Effector CD4-positive, alpha-beta T cell (primary cell): ENCODE data around the gene ANKS1B.
"Not testable (repeated sequence)": the region's sequence is repeated elsewhere in the genome, so short reads cannot be mapped to it uniquely, and the experiment has no call there.

Experiments used
- DNase-seq: peaks from one replicate; pipeline ENCODE4 v3.0.0-alpha.2; 2020

ANKS1B gene

GRCh38 chr12:99752740-99753139 is 232.0 kb downstream of the ANKS1B start:
- DNase-seq, result no peak

DNA sequence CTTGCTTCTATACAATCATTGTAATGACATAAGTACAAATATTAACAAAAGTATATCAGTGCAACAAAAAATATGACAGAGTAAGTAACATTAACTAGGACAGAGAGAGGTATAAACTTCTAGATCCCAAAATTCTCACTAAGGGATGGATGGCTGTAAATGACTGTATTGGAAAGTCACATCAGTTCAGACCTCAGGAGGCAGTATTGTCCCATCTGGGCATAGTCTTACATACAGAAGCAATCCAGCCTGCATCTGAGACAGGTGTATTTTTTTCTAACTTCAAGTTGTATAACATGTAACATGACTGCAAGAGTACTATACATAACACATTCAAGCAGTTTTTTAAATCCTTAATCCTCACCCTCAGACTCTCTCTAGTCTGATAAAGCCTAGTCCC is 238.2 kb downstream of the ANKS1B start:
- DNase-seq, result no peak

DNA sequence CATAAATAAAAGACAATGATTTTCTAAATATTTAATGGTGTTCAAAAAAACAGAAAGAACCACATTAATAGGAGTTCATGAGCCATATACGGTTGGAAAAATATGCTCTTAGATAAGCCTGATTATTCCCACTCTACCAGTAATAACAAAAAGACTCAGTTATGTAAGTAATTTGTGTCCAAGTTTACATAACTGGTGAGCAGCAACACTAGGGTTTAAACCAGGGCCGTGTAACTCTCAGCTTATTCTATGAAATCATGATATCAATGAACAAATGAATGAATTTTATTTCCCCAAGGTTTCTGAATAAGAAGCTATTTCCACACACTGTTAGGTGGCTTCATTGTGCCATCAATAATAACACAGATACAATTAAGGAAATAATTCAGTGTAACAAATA is 238.8 kb downstream of the ANKS1B start:
- no peak for DNase-seq

DNA sequence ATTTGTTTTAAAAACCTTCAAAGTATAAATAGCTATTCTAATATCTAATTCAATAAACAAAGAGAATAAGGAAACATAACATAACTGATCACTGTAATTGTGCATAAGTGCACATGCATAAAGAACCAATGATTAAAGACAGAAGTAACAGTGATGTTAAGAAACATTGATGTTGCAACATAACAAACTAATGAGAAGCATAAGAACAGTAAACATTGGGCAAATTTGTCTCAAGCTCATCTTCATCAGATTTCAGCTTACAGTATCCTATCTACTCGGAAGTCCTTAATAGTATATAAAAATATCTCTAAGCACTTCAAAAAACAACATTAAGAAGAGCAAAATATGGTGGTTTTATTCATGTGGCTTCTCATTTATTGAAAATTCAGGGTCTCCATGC is 239.6 kb downstream of the ANKS1B start:
- no peak for DNase-seq

- DNase-seq, result no peak
Measured at GRCh38 chr12:99736760-99737269, 247.9 kb downstream of the ANKS1B start.

DNA sequence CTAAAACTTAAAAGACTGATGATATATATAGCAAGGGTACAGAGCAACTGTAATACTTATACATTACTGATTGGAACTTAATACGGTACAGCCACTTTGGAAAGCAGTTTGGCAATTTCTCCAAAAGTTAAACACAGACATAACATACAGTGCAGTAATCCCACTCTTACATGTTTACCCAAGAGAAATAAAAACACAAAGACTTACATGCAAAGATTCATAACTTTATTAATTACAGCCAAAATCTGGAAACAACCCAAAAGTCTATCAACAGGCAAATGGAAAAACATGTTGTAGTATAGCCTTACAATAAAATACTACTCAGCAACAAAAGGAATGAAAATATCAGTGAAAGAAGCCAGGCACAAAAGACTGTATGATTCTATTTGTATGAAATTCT is 252.6 kb downstream of the ANKS1B start:
- DNase-seq, result no peak

- no peak for DNase-seq
Measured at GRCh38 chr12:99722690-99723486, 261.8 kb downstream of the ANKS1B start.

DNA sequence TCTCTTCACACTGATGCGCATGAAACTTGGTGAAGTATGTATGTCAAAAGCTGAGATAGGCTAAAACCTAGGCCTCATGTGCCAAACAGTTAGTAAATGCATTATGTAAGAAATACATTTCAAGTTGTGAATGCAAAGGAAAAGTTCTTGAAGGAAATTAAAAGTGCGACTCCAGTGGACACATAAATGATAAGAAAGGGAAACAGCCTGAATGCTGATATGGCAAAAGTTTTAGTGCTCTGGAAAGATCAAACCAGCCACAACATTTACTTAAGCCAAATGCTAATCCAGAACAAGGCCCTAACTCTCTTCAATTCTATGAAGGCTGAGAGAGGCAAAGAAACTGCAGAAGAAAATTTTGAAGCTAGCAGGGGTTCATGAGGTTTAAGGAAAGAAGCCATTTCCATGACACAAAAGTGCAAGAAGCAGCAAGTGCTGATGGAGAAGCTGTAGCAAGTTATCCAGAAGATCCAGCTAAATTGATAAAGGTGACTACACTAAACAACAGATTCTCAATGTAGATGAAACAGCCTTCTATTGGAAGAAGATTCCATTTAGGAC is 262.9 kb downstream of the ANKS1B start:
- DNase-seq, result no peak

DNA sequence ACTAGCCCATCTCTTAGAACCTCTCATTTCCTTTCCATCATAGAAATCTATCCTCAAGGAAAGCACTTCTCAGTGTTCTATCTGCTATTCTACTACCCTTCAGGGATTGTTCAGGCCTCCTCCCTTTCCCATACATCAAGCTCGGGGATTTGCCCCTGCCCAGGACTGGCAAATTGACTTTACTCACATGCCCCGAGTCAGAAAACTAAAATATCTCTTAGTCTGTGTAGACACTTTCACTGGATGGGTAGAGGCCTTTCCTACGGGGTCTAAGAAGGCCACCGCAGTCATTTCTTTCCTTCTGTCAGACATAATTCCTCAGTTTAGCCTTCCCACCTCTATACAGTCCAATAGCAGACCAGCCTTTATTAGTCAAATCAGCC is 264.7 kb downstream of the ANKS1B start:
- not testable (repeated sequence) for DNase-seq

- not testable (repeated sequence) for DNase-seq
Measured at GRCh38 chr12:99719411-99720082, 265.2 kb downstream of the ANKS1B start.

- DNase-seq, result not testable (repeated sequence)
Measured at GRCh38 chr12:99715841-99716510, 268.8 kb downstream of the ANKS1B start.

- DNase-seq, result not testable (repeated sequence)
Measured at GRCh38 chr12:99714921-99715320, 269.8 kb downstream of the ANKS1B start.

GRCh38 chr12:99713946-99714520 is 270.7 kb downstream of the ANKS1B start:
- DNase-seq, result no peak

DNA sequence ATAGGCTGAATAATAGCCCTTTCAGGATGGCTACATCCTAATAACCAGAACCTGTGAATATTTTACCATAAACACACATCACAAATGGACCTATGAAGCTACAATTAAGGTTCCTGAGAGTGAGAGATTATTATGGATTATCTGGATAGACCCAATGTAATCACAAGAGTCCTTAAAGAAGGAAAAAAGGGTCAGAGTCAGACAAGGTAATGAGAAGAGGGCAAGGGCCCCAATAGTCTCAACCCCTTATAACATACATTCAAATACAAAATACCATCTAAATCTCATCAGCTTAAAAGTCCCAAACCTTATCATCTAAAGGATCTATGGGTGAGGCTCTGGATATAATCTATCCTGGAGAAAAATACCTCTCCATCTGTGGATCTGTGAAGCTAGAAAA is 272.5 kb downstream of the ANKS1B start:
- DNase-seq, result no peak

DNA sequence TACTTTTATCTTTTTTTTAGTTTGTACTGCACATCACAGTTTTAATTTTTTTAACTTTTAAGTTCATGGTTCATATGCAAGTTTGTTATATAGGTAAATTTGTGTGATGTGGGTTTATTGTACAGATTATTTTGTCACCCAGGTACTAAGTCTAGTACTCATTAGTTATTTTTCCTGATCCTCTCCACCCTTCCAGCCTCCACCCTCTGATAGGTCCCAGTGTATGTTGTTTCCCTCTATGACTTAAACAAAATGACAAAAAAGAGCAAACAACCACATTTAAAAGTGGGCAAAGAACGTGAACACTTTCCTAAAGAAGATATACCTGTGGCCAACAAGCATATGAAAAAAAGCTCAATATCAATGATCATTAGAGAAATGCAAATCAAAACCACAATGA is 273.5 kb downstream of the ANKS1B start:
- no peak for DNase-seq

GRCh38 chr12:99709619-99710018 is 275.1 kb downstream of the ANKS1B start:
- no peak for DNase-seq

DNA sequence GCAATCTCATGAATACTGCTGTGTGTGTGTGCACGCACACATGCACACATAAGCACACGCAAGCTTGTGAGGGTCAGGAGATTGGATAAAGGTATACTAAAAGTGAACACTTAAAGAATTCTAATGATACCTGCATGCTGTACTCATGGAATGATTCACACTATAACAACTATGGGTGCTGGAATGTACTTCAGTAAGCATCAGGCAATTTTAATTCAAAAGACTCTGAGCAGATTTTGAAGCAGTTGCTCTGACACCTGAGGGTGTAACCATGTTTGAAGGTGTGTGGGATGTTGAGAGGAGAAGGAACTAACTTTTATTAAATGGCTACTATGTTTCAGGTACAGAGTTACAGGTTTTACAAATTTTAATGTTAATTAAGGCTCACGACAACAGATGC is 275.6 kb downstream of the ANKS1B start:
- DNase-seq, result no peak

GRCh38 chr12:99707883-99708282 is 276.9 kb downstream of the ANKS1B start:
- no peak for DNase-seq

- DNase-seq, result no peak
Measured at GRCh38 chr12:99706736-99707473, 277.8 kb downstream of the ANKS1B start.

DNA sequence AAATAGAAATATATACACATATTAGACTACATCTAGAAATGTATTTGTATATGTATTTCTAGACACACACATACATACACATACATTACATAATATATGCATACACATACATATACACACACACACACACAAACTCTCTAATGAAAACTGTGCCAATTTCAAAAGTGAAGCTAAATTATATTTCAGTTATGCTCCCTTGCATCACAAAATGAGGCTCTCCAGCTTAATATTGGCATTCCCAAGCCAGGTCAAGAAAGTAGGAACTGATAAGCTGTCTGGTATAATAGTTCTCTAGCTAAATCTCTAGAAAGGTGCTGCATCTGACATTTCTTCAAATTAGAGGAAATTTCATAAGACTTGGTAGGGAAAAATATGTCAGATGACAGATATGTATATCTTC is 280.3 kb downstream of the ANKS1B start:
- no peak for DNase-seq

DNA sequence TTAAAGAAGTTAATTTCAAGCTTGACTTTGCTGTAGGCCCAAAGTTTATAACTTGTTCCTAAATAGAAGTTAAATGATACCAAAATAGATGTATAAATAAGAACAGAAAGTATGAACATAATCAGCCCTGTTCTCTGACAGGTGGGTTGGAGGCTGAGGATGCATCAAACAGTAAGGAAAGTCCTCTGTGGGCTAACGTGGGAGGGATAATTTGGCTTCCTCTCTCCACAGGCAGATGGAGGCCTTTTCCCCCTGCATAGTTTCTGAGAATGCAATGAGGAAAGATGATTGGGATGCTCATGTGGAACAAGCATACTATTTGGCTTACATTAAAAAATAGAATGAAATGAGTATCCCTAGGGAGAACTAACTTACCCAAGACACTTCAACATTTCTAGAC is 280.7 kb downstream of the ANKS1B start:
- no peak for DNase-seq

DNA sequence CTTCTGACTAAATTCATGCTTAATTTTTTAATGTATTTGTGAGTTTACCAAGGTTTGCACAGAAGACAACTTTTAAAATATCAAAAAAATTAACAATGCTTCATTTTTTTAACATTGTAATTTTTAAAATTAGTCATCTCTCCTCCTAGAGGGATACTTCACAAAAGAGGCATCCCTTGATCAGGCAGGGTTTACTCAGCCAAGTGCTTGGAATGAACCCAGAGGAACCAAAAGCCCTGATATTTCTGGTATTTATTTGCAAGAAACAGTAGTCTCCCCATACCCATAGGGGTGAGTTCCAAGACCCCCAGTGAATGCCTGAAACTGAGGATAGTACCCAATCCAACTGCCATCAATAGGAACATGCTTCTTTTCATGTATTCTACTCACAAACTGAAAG is 284.7 kb downstream of the ANKS1B start:
- no peak for DNase-seq
